AG04450 (cell line): ENCODE results near the gene MCOLN3. TPM values are rescaled to one million over a fixed set of nuclear protein-coding genes. Genes with fewer than 3 reads are reported as not detected.

Experiments used
- CTCF ChIA-PET: fragments of 300-600, 350-600 bp; formaldehyde crosslinking; extraction: SDS; loops from one replicate; lab custom pipeline; 2022; ENCODE audit warnings: antibody characterized with exemption, inconsistent platforms; lab: Charles Lee
- POLR2A ChIA-PET: fragments of 350-600 bp; formaldehyde crosslinking; extraction: SDS; loops from one replicate; lab custom pipeline; 2021; ENCODE audit warnings: antibody characterized with exemption, inconsistent platforms; lab: Yijun Ruan, JAX
- DNase-seq: peaks from one replicate; pipeline ENCODE4 v3.0.0-alpha.2; 2011; ENCODE audit warnings: low read depth, low spot score
- H3K27ac ChIP-seq: one replicate; pipeline ENCODE4 v1.5.1; 2012; ENCODE audit warnings: low read depth, low read length, control low read depth
- H3K27me3 ChIP-seq: one replicate; pipeline ENCODE4 v1.6.0; 2012; ENCODE audit warnings: low read length; ENCODE audit not compliant: control insufficient read depth, insufficient read depth
- H3K4me3 ChIP-seq: 2 replicates; pipeline ENCODE4 v1.5.1; 2011; ENCODE audit warnings: mild to moderate bottlenecking, low read depth, low read length, control low read depth
- H3K9me3 ChIP-seq: 2 replicates; pipeline ENCODE4 v1.5.1; 2012; ENCODE audit warnings: low read length; ENCODE audit not compliant: control insufficient read depth, insufficient read depth
- polyA plus RNA-seq: library from polyadenylated mRNA; depleted of rRNA; stranded (reverse); fragments of >200 nt; gene quantifications from 2 replicates; pipeline ENCODE4 v1.2.3, GENCODE V29; 2011
- TF ChIP-seq, protein P1 (sequence below): IDR thresholded peaks from 2 replicates; pipeline ENCODE4 v1.5.1; 2011; ENCODE audit warnings: low read depth, low read length, control low read depth, inconsistent platforms

The MCOLN3 gene
- polyA plus RNA-seq, 1 experiment = 0.05 TPM

DNA sequence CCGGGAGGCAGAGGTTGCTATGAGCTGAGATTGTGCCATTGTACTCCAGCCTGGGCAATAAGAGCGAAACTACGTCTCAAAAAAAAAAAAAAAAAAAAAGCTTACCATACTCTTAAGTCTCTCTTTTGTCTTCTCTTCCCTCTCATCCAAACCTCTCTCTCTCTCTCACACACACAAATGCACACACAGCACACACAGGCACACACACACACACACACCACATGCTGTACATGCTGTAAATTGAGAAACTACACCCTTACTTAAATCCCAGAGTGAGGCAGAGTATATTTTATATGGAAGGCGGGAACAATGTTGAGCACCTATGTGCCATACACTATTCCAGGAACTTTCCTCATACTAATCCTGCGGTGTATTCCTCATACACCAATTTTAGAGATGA lies 6.5 kb downstream of the MCOLN3 start:
- Histone ChIP-seq H3K9me3 (no peaks in the 10 kb centered on the region), H3K27me3 (peaks cover 43% of the 10 kb centered on the region), H3K4me3 (no peak overlapping the region), H3K27ac (no peak overlapping the region)
- DNase-seq = no peak
- ChIA-PET POLR2A (no interaction called here), CTCF (no interaction called here)
- TF ChIP-seq, protein P1, sequence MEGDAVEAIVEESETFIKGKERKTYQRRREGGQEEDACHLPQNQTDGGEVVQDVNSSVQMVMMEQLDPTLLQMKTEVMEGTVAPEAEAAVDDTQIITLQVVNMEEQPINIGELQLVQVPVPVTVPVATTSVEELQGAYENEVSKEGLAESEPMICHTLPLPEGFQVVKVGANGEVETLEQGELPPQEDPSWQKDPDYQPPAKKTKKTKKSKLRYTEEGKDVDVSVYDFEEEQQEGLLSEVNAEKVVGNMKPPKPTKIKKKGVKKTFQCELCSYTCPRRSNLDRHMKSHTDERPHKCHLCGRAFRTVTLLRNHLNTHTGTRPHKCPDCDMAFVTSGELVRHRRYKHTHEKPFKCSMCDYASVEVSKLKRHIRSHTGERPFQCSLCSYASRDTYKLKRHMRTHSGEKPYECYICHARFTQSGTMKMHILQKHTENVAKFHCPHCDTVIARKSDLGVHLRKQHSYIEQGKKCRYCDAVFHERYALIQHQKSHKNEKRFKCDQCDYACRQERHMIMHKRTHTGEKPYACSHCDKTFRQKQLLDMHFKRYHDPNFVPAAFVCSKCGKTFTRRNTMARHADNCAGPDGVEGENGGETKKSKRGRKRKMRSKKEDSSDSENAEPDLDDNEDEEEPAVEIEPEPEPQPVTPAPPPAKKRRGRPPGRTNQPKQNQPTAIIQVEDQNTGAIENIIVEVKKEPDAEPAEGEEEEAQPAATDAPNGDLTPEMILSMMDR = no peak

DNA sequence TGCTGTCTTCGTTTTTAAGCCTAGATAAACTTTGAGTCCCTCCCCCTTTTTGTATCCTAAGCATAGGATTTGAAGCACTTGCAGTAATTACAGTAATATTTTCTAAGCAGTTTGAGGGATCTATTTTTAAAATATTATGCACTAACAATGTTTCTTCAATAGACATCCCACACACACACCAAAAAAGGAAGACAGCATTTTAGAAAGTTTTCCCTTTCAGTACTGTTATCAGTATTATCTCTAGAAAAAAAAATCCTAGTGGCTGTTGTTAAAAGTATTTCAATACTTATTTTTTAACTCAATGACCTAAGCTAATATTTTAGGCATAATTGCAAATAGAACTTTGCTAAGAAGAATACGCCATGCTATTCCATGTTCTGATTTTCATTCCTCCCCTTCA lies 15.1 kb downstream of the MCOLN3 start:
- H3K9me3 ChIP-seq = no peaks in the 10 kb centered on the region
- no peak overlapping the region for H3K4me3 ChIP-seq
- ChIA-PET CTCF (interaction anchor here (2.1 to 3.6 kb wide), 2 partner anchors 89 to 226 kb away, joined by 8 to 24 read pairs; partner anchors contain the start of gene C1orf52), POLR2A (no interaction called here)
- no peak overlapping the region for H3K27ac ChIP-seq
- H3K27me3 ChIP-seq = peaks cover 4% of the 10 kb centered on the region
- no peak for DNase-seq
- TF ChIP-seq, protein P1 = no peak

DNA sequence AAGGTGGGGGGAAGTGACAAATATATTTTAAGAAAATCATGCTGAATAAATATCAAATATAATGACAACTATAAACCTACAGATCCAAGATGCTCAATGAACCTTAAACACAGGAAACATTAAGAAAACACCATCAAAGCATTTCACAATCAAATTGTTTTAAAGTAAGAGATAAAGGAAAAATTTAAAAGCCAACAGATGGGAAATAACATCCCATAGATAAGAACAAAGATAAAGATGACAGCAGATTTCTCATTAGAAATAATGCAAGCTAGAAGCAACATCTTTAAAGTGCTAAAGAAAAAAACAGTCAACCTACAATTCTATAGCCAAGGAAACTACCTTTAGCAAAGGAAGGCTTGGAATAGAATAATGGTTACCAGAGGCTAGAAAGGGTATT lies 17.8 kb downstream of the MCOLN3 start:
- no peak overlapping the region for H3K27ac ChIP-seq
- CTCF ChIA-PET = interaction anchor here (1.1 to 3.6 kb wide), 2 partner anchors 86 kb away, joined by 13 to 24 read pairs; no protein-coding TSS in a partner anchor
- H3K9me3 ChIP-seq = no peaks in the 10 kb centered on the region
- TF ChIP-seq, protein P1 = no peak
- peaks cover 3% of the 10 kb centered on the region for H3K27me3 ChIP-seq
- H3K4me3 ChIP-seq = no peak overlapping the region
- DNase-seq = no peak
- POLR2A ChIA-PET = no interaction called here

DNA sequence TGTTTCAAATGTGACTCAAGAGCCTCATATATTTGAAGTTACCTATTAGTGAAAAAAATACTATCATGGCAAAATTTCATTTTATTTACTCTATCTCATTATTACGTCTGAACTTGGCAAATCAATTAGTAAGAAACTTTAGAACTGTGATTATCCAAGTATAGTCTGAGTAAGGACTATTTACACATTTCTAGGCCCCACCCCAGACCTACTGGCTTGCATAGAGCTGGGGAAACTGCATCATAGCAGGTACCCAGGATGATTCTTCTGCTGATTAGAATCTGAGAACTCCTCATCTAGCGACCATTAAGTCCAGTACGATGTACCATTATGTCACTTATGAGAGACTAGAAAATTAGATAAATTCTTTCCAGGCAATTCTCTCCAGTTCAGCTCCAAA lies 20.1 kb downstream of the MCOLN3 start:
- POLR2A ChIA-PET = interaction anchor here (1.0 kb wide), 1 partner anchor 83 kb away, joined by 6 read pairs; no protein-coding TSS in a partner anchor
- TF ChIP-seq, protein P1 = no peak
- DNase-seq = no peak

DNA sequence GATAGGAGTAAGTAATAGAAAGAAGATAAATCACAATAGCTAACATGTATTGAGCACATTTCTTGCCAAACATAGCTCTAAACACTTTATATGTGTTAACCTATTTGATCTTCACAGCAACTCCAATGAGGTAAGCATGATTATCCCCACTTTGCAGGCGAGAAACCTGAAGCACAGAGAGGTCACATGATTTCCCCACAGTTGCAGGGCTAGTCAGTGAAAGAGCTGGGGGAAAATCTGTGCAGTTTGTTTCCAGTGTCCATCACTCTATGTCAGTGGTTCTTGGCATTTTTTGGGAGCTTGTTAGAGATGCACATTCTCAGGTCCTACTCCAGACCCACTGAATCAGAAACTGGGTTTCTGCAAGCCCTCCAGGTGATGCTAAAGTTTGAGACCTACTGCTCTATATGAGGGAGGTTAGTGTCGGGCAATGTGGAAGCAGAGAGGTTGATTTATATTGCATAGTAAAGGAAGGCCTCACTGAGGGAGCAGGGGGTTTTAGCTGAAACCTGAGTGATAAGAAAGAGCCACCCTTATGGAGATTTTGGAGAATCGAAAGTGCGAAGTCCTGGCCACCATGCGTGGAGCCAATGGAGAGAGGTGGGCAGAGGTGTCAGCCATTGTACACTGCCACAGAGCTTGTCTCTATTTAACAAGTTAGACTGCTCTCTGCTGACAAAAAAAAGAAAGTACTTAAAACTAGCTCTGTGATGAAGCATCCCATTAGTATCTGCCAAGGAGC lies 20.9 kb downstream of the MCOLN3 start:
- Histone ChIP-seq H3K27ac (no peak overlapping the region), H3K4me3 (no peak overlapping the region), H3K27me3 (peaks cover 3% of the 10 kb centered on the region), H3K9me3 (no peaks in the 10 kb centered on the region)
- POLR2A ChIA-PET = interaction anchor here (1.0 kb wide), 1 partner anchor 83 kb away, joined by 6 read pairs; no protein-coding TSS in a partner anchor
- TF ChIP-seq, protein P1 = no peak
- CTCF ChIA-PET = interaction anchor here (0.8 to 2.3 kb wide), 9 partner anchors 10 to 232 kb away, joined by 3 to 91 read pairs (median 5); partner anchors contain the start of gene C1orf52
- DNase-seq = no peak

More for the DNA sequence above, 20.1 kb downstream of the MCOLN3 start:
- Histone ChIP-seq H3K9me3 (no peaks in the 10 kb centered on the region), H3K4me3 (no peak overlapping the region), H3K27ac (no peak overlapping the region), H3K27me3 (peaks cover 3% of the 10 kb centered on the region)
- CTCF ChIA-PET = interaction anchor here (1.0 to 2.3 kb wide), 6 partner anchors 9 to 231 kb away, joined by 3 to 91 read pairs (median 7); partner anchors contain the start of gene C1orf52
